Superior temporal gyrus (tissue), 1 donor: Measurements from ENCODE around the gene PPTC7.
A peak's percentile ranks its signal among the peaks of the same experiment; 100 is the strongest.
"Not testable (repeated sequence)": the region's sequence is repeated elsewhere in the genome, so short reads cannot be mapped to it uniquely, and the experiment has no call there.

Experiments
- DNase-seq: peaks from one replicate; pipeline ENCODE4 v3.0.0-alpha.2; 2016; ENCODE audit errors: extremely low spot score

The PPTC7 gene

DNA sequence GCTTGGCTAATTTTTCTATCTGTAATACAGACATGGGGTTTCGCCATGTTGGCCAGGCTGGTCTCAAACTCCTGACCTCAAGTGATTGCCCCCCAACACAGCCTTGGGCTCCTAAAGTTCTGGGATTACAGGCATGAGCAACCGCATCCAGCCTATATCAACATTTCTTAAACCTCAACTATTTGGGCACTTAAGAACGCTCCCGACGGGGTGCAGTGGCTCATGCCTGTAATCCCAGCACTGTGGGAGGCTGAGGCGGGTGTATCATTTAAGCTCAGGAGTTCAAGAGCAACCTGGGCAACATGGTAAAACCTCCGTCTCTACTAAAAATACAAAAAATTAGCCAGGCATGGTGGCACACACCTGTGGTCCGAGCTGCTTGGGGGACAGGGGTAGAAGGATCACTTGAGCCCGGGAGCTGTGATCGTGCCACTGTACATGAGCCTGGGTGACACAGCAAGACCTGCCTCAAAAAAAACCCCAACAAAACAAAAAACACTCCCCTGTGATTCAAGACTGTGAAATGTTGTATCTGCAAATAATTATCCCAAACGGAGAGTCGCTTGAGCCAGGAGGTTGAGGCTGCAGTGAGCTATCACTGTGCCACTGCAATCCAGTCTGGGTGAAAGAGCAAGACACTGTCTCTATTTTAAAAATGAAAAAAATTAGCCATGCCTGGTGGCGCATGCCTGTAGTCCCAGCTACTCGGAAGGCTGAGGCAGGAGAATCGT, 21.5 kb downstream of the PPTC7 start:
- no peak for DNase-seq

DNA sequence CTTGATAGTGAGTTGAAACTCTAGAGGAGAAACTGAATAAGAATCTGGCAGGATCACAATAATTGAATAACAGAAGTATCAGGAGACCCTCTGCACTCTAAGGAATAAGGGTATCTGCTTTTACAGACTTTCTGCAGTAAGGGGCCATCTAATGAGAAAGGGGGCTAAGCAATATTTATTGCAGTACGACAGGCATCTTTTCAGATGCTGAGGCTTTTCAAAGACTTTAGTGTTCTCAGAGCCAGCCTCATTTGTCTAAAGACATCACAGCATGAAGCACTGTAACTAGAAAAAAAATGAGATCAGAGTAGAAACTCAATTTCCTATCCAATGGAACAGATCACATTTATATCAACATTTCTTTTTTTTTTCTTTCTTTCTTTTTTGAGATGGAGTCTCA, 22.2 kb downstream of the PPTC7 start:
- DNase-seq = no peak

DNA sequence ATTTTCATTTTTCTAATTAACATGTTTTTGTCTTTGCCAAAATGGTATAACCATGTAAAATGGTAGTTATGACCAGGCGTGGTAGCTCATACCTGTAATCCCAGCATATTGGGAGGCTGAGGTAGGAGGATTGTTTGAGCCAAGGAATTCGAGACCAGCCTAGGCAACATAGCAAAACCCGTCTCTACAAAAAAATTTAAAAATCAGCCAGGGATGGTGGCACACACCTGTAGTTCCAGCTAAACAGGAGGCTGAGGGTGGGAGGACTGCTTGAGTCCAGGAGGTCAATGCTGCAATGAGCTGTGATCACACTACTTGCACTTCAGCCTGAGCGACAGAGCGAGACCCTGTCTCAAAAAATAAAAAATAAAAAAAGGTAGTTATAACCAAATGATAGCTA, 23.1 kb downstream of the PPTC7 start:
- no peak for DNase-seq

DNA sequence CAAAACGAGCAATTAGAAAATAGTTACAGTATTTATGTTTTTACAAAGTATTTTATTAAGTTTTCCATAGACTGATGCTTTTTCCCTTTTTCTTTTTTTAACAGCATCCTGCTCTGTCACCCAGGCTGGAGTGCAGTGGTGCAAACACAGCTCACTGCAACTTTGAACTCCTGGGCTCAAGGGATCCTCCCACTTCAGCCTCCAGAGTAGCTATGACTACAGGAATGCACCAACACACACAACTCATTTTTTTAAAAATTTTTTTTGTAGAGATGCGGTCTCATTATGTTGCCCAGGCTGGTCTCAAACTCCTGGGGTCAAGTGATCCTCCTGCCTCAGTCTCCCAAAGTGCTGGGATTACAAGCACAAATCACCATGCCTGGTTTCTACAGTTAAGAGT, 24.2 kb downstream of the PPTC7 start:
- DNase-seq = not testable (repeated sequence)

DNA sequence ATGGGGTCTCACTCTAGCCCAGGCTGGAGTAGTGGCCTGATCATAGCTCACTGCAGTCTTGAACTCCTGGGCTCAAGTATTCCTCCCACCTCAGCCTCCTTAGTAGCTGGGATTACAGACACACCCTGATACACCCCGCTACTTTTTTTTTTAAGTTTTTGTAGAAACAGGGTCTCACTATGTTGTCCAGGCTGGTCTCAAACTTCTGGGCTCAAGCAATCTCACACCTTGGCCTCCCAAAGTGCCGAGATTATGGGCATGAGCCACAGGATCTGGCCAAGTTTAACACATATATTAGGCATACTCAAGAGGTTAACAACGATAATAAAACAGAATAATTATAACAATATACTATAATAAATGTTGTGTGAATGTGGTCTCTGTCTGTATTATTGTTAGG, 25.8 kb downstream of the PPTC7 start:
- no peak for DNase-seq

DNA sequence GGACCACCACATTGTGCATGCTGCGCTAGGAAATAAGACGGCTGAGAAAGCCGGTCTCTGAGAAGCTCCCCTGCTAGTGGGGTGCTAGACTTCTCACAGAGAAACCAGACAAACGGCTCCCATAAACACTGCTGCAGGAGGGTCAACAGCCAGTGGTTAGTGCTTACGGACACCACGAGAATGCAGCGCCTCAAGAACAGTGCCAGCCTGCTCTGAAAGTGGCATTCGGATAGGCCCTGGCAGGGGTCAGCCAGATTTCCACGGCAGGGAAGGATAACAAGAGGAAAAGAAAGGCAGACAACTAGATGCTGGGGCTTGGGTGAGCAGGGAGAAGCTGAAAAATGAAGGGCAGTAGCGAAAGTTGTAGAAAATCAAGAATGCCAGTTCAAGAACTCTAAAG, 26.4 kb downstream of the PPTC7 start:
- no peak for DNase-seq

DNA sequence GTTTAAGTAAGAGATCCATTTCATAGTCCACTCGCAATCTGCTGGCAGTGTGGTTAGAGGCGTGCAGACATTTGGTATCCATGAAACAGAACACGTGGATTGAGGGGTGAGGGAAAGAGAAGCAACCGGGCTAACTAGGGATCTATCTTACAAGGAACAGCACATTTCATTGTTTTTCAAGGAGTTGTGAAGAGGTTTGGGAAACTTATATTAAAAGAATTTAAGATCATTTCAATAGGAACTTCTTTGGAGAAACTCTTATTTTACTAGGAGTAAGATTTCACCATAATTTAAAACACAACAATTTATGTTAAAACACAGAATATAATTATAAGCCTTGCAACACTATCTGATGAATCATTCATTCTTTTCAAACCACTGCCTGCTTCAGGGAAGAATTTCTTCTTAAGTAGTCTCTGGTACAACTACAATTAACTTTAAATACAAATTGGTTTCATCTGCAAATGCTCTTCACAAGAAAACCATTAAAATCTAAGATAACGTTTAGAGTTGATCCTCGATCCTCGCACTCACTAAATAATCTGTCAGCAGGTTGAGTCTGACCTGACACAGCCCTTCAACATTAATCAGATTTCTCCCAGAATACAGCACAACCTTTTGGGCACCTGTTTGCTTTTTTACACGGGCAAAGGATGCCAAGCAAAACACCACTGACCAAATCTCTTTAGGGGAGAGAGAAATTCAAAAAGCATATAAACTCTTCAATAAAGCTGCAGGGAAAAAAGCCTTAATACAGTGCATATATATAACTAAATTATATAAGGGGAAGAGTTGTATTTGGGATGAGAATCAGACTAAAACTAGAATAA, 27.3 kb downstream of the PPTC7 start:
- no peak for DNase-seq

DNA sequence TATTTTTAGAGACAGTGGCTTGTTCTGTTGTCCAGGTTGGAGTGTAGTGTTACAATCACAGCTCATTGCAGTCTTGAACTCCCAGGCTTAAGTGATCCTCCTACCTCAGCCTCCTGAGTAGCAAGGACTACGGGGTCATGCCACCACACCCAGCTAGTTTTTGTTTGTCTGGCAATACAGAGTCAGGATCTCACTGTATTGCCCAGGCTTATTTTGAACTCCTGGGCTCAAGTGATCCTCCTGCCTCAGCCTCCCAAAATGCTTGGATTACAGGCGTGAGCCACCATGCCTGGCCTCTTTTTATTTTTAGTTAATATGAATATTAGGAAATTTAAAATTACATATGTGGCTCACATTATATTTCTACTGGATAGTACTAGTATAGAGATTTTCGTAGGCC, 28.9 kb downstream of the PPTC7 start:
- DNase-seq = no peak

DNA sequence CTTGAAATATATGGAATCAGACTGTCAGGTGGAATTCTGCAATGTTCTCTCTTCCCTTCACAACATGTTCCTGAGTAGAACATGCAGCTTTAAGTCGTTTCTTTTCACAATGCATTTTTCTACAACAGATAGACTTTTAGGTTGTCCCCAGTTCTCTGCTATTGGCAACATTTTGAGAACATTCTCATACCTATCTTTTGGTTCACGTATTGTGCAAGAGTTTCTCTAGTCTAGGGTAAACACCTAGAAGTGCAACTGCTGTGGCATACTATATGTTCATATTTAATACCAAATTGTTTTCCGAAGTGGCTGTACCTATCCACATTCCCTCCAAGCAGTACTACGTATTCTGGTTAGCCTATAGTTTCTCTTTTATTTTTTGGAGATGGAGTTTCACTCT, 32.1 kb downstream of the PPTC7 start:
- no peak for DNase-seq

DNA sequence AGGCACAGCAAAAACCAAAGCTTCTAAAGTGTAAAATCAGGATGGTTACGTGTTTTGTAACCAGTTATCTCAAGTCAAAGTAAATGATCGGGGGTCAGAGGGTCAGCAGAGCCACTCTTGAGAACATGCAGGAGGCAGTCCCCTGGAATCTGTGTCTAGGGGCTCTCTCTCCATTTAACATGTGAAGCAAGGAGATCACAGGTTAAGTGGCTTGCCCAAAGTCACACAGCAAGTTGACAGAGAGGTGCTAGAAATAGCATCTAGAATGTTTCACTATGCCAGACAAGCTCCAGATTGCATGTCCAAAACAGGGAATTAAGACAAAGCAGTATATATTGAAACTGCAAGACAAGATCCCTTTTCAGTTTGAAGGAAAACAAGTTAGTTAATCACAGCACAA, 33.4 kb downstream of the PPTC7 start:
- no peak for DNase-seq

DNA sequence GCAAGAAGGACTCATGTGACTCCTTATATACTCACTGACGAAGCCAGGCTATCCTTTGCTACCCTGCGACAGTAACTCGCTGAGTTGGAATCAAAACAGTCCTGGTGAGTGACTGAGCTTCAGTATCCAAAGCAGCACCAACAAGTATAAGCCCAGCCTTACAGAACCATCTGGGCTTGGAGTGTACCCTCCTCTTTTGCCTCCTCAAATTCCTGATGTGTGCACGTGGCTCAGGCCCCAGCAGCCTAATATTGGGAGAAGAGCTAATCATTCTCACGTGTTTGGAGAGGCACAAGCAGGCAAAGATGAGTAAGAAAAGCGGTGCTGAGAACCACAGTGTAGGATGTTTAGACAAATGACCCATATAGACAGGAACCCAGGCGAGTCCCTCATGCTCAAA, 34.4 kb downstream of the PPTC7 start:
- DNase-seq = no peak

DNA sequence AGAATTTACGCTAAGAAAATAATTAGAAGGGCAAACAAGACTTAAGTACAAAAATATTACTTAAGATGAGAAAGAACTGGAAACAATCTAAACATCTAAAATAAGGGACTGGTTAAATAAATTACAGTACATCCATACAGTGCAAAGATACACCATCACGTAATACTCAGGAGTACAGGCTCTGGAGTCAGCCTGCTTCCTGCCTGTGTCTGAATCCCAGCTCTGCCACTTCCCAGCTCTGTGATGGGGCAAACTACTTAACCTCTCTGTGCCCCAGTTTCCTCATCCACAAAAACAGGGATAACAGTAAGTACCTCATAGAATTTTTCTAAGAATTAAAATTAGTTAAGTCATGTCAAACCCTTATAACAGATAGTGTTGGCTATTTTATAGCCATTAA, 36.0 kb downstream of the PPTC7 start:
- DNase-seq = no peak

DNA sequence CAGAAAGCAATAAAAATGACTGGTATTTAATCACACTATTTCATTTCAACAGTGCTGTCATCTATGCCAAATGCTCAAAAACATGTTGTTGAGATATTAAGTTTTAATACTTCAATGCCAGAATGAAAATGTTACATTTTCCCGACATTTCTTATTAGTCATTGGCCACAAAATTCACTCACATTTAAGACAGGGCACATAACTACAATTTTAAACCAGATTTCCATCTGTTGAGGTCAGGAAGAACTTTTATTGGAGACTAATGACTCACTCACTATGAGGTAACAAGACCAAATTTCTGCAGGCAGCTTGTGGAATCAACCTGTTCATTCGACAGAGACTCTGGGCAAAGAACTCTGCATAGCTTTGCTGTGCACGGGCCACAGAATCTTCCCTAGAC, 36.8 kb downstream of the PPTC7 start:
- no peak for DNase-seq

DNA sequence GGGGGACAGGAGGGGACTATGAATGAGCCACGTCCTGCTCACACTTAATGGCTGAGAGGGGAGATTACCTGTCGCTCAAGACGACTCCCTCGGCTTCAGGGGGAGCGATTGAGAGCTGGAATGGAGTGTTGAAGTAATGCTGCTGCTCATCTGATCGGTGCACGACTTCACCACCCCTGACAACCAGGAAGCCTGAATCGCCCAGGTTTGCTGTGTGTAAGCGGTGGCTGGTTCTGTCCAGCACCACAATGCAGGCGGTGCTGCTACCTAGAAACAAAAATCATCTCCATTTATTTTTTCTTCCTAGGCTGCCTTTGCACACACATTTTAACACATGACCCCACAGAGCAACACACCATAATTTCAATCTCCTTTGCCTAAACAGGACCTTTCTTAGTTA, 37.3 kb downstream of the PPTC7 start:
- DNase-seq = no peak

DNA sequence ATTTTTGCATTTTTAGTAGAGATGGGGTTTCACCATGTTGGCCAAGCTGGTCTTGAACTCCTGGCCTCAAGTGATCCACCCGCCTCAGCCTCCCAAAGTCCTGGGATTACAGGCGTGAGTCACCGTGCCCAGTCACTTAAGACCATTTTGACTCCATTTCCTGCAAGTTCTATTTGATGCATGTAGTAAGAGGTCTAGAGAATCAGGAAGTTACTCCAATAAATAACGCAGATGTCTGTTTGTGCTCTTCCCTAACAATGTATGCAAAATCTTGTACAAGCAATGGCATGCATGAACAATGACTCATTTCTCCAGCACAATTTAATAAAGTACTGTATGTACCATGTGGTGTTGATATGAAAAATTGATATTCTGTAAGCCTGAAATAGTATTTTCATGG, 37.9 kb downstream of the PPTC7 start:
- DNase-seq = not testable (repeated sequence)

DNA sequence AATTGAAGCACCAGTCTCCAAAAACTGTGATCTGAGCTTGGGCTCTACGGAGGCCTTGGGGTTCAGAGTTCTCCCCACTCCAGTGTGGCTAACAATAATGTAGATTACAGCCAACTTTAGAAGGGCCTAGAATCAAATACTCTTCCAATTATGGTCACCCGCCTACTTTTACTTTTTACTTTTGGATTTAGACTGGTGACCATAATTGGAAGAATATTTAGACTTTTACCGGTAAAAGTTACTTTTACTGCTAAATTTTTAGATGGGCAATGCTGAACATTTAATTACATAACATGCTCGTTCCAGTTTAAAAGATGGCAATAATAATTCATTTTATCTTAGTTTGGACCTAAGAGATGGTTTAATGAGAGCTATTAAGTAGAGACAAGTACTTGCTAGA, 39.2 kb downstream of the PPTC7 start:
- DNase-seq = no peak

DNA sequence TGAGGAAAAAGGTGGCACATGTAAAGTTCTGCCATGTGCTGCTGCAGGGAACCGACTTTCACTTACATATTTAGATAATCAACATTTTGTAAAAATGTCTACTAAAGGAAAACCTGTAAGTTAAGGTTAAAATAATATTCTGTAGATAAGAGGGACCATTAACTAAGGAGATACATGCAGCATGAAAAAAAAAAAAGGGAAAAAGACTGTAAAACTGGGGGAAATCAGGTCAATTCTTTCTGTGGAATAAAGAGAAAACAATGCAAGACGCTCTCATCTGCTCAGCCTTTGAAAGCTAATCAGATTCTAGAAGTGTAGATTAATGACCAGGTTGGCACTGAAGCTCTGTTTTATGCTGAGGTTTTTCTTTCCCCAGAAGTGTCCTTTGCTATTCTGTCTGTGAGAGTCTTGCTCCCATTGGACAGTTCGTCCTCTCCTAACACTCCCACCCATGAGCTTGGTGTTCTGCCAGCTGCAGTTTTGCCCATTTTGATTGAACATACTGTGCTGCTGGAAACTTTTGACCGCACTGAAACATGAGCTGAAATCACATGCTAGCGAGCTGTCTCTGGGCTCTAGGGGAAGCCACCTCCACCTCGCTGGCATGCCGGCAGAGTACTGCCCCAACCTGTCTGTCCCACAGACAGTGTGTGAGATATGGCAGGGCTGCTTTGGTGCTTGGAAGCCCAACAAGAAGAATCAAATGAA, 39.7 kb downstream of the PPTC7 start:
- peak; percentile 70 for DNase-seq

DNA sequence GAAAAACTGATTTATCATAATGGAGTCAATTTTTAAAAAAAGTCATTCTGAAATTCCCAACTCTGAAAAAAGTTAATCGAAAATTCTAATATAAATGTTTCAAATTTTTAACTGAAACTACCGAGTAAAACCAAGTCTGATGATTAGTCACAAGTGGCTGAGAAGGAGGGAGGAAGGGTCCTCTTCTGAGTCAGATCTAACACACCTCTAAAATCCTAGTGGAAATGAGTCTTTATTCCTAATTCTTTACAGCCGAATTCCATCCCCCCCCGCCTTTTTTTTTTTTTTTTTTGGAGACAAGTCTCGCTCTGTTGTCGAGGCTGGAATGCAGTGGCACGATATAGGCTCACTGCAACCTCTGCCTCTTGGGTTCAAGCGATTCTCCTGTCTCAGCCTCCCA, 43.1 kb downstream of the PPTC7 start:
- DNase-seq = no peak

DNA sequence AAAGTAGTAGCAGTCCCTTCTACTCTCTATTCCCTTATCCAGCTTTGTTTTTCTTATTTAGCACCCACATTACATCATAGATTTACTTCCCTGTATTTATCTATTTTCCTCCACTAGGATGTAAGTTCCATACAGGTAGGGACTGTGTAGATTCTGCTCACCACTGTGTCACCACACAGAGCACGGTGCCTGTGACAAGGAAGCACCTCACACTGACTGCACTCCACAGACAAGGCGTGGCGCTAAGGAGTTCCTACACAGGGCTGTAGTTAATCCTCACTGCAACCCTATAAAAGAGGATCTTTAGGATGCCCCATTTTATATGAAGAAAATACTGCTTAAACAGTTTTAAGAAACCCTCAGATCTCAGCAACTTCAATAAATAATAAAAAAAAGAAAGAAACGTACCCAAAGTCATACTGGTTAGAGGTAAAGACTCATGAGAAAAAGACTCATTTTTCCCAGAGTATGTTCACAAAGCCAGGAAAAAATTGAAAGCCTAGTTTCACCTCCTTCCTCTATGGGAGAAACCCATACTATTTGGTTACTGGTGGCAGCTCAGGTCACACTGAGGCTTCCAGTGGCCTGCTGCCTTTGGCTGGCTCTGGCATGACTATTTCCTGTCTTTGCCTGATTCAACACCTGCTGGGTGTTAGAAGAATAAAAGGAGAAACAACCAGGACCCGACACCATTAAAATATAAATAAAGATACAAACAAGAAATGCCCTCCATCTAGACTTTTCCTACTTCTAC, 44.1 kb downstream of the PPTC7 start:
- DNase-seq = no peak

DNA sequence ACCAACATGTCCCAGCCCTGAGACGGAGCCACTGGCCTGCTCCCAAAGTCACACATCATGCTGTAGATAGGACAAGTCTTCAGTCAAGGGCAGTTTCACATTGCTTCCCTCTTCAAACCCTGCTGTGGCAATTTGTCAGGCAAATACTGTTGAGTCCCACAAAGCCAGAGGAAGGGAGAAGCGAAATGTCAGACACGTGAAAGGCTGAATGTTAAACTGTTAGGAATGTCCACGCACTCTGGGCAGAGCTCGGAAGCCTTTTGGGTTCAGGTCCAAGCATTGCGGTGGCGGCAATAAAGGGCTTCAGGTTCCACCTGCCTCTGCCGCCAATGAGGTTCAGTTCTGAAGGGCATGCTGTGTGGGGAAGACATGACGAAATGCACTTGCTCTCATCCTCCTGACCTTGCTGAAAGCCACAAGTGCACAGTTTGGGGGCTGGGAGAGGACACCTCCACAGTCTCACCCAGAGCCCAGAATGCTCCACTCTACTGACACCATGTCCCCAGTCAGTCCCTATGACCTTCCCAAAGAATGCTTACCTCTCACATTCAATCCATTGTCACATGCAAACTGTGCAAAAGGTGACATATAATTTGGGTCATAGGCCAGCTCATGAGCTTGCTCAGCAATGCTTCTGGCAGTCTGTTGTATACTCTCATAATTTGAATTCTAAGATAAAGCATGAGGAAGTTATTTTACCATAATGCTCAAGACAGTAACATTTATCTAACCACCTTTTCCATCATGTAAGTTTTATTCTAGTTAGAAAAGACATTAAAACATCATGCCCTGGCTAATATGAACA, 45.3 kb downstream of the PPTC7 start:
- no peak for DNase-seq
